Colonic mucosa (tissue), 4 donors: Measurements from ENCODE around the gene DTX3. TPM values are rescaled to one million over a fixed set of nuclear protein-coding genes. Genes with fewer than 3 reads are reported as not detected.

ENCODE experiments used
- DNase-seq: peaks from one replicate; pipeline ENCODE4 v3.0.0-alpha.2; 2020
- H3K27ac ChIP-seq: fragments of 200-600 bp; one replicate; pipeline ENCODE4 v1.8.0; 2021
- H3K27me3 ChIP-seq: fragments of 200-600 bp; one replicate; pipeline ENCODE4 v1.8.0; 2021
- H3K36me3 ChIP-seq: fragments of 200-600 bp; one replicate; pipeline ENCODE4 v1.8.0; 2021
- H3K4me1 ChIP-seq: fragments of 200-600 bp; one replicate; pipeline ENCODE4 v1.8.0; 2021; ENCODE audit warnings: mild to moderate bottlenecking
- H3K4me3 ChIP-seq: fragments of 200-600 bp; one replicate; pipeline ENCODE4 v1.8.0; 2021
- H3K9ac ChIP-seq, 2 donors: one replicate each; pipeline ENCODE4 v1.7.0; 2013; ENCODE audit warnings: control low read depth in 2 of 2, low read depth in 2 of 2, low read length in 2 of 2
- H3K9me3 ChIP-seq: fragments of 200-600 bp; one replicate; pipeline ENCODE4 v1.8.0; 2021
- CTCF ChIP-seq: fragments of 200-600 bp; IDR thresholded peaks from one replicate; pipeline ENCODE4 v1.8.0; 2022; ENCODE audit warnings: antibody characterized with exemption, mild to moderate bottlenecking
- intact Hi-C: fragments of 100-400 bp; cut with DNase I; formaldehyde crosslinking; loops from one replicate; pipeline ENCODE4 v1.14.1; 2022
- total RNA-seq, 2 donors: library from RNA; stranded (reverse); fragmentation: NEBNext Ultra II Directional in 1 of 2; extraction: Animal tissue kit (Norgen Biotek cat#: 25700) in 1 of 2; gene quantifications; one replicate each; pipeline ENCODE4 v1.2.1, GENCODE V29; 2021
- donor health status: healthy.
- donor health status: DM: no; HTN: no; CAD: no.
- donor health status: DM: no; HTN: no; CAD: no.

Gene DTX3
- total RNA-seq, 2 donors from 2014 or later: 3.4 to 7.4 TPM

- H3K4me3 ChIP-seq: no peak overlapping the region
- no peak for DNase-seq
- peak overlapping the region; percentile 29 to 63 for H3K9ac ChIP-seq
- no peak for TF ChIP-seq CTCF
- no peaks in the 10 kb centered on the region for H3K9me3 ChIP-seq
- H3K27me3 ChIP-seq: peaks cover 24% of the 10 kb centered on the region
- intact Hi-C loops: no loop called here
- H3K27ac ChIP-seq: peak overlapping the region; percentile 60
- H3K36me3 ChIP-seq: no peaks in the 10 kb centered on the region
- no peaks in the 10 kb centered on the region for H3K4me1 ChIP-seq
Measured at GRCh38 chr12:57609781-57610553, 5.3 kb downstream of the DTX3 start.

DNA sequence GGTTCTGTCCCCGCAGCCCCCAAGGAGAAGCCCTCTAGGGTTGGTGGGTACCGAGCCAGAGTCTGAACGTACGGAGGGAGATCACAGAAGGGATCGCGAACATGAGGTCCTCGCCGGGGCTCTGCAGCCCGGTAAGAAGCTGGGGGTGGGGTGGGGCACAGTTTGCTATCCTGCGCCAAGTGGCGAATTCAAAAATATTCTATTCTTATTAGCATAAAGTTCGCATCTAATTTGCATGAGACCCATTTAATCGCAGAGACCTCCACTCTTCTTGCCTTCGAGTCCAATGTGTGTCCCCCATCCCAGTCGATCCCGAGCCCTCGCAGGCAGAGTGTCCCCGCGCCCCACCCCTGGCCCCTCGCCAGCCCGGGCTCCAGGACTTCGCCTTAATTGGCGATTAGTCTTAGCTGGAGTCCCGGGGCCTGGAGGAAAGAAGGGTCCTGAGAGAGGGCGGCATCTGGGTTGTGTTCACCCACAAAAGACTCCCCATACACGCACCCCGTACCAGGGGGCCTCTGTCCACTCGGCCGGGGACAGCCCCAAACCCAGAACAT, 6.0 kb downstream of the DTX3 start:
- peaks cover 24% of the 10 kb centered on the region for H3K27me3 ChIP-seq
- peak overlapping the region; percentile 35 to 63 for H3K9ac ChIP-seq
- intact Hi-C loops: no loop called here
- peak overlapping the region; percentile 45 for H3K4me3 ChIP-seq
- H3K36me3 ChIP-seq: no peaks in the 10 kb centered on the region
- H3K4me1 ChIP-seq: no peaks in the 10 kb centered on the region
- no peak for TF ChIP-seq CTCF
- DNase-seq: peak; percentile 45
- H3K9me3 ChIP-seq: no peaks in the 10 kb centered on the region
- peak overlapping the region; percentile 60 for H3K27ac ChIP-seq

DNA sequence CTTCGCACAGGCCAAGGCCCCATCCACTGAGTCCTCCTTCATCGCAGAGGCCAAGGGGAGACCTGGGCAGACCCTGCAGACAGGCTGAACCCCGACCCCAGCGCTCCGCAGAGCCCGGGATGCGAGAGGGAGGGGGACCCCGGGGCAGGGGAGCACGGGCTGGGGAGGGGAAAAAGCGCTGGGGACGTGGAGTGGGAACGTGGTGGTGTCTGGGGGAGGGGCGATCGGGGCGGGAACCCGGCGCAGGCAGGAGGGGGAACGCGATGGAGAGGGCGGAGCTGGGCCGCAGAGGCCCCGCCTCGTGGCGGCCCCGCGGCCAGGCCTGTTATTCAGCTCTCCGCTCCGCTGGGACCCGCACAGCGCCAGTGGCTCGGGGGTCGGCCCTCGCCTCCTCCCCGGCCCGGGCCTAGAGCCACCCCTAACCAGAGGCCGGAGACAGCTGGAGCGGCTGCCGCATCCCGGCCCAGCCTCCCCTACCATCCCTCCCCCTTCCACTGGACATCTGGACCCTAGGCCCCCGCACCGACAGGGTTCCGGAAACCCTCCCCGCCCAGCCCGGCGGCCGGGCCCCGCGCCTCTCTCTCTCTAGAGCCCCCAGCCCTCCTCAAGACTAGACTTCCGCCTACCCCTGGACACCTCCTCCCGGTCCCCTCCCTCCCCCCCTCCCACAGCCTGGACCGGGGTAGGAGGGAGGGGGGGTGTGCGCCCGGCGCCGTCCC, 6.6 kb downstream of the DTX3 start, which contains the start of gene ARHGEF25:
TSS of gene ARHGEF25 (plus strand) at position 328 of the 719 bp plus-strand sequence. CDS start 460 bp downstream, outside the sequence.
- intact Hi-C loops: no loop called here
- H3K36me3 ChIP-seq: no peaks in the 10 kb centered on the region
- no peak for TF ChIP-seq CTCF
- H3K27ac ChIP-seq: peak within 1 kb of the TSS; percentile 60
- peaks cover 24% of the 10 kb centered on the region for H3K27me3 ChIP-seq
- DNase-seq: peak; percentile 51
- peak within 1 kb of the TSS; percentile 35 to 76 for H3K9ac ChIP-seq
- H3K4me3 ChIP-seq: peak within 1 kb of the TSS; percentile 45
- H3K4me1 ChIP-seq: no peaks in the 10 kb centered on the region
- no peaks in the 10 kb centered on the region for H3K9me3 ChIP-seq

- H3K9ac ChIP-seq: peak overlapping the region in 1 of 2 donors; percentile 12
- peak overlapping the region; percentile 45 for H3K4me3 ChIP-seq
- no peaks in the 10 kb centered on the region for H3K4me1 ChIP-seq
- H3K27me3 ChIP-seq: peaks cover 24% of the 10 kb centered on the region
- H3K9me3 ChIP-seq: no peaks in the 10 kb centered on the region
- intact Hi-C loops: no loop called here
- no peak for TF ChIP-seq CTCF
- DNase-seq: no peak
- H3K36me3 ChIP-seq: no peaks in the 10 kb centered on the region
- peak overlapping the region; percentile 60 for H3K27ac ChIP-seq
Measured at GRCh38 chr12:57611827-57612710, 7.4 kb downstream of the DTX3 start.
